SK-N-SH (cell line): ENCODE measurements around the gene DSC3.

Source experiments
- CHD2 ChIP-seq: fragments of 150-350 bp; IDR thresholded peaks from 2 replicates; pipeline ENCODE4 v1.6.1; 2018; ENCODE audit warnings: low read length; ENCODE audit not compliant: partially characterized antibody
- CTCF ChIP-seq: fragments of 200-600 bp; sonication (generic); IDR thresholded peaks from 2 replicates; pipeline ENCODE4 v1.6.1; 2017; ENCODE audit warnings: antibody characterized with exemption, mild to moderate bottlenecking, moderate library complexity
- EP300 ChIP-seq, 2 experiments: IDR thresholded peaks; 2 replicates each; pipeline versions ENCODE4 v1.4.0 to v1.6.1; 2012; ENCODE audit warnings: borderline replicate concordance in 1 of 2, low read depth in 1 of 2, low read length in 1 of 2
- FOXJ3 ChIP-seq: sonication (generic); formaldehyde crosslinking; IDR thresholded peaks from 2 replicates; pipeline ENCODE4 v1.5.1; 2020; ENCODE audit warnings: mild to moderate bottlenecking, missing genetic modification reagents
- FOXM1 ChIP-seq: IDR thresholded peaks from 2 replicates; pipeline ENCODE4 v1.4.0; 2012; ENCODE audit warnings: low read depth, mild to moderate bottlenecking
- GABPA ChIP-seq: IDR thresholded peaks from 2 replicates; pipeline ENCODE4 v1.4.0; 2012; ENCODE audit warnings: low read depth, mild to moderate bottlenecking
- JUND ChIP-seq: IDR thresholded peaks from 2 replicates; pipeline ENCODE4 v1.4.0; 2012
- POLR2AphosphoS5 ChIP-seq: IDR thresholded peaks from 2 replicates; pipeline ENCODE4 v1.6.1; 2012; ENCODE audit warnings: low read depth, low read length
- REST ChIP-seq: IDR thresholded peaks from 2 replicates; pipeline ENCODE4 v1.6.1; 2012; ENCODE audit warnings: mild to moderate bottlenecking, low read depth, low read length, moderate library complexity
- RFX5 ChIP-seq: IDR thresholded peaks from 2 replicates; pipeline ENCODE4 v1.6.1; 2012; ENCODE audit warnings: mild to moderate bottlenecking, improper control_type of control experiment, low read length
- SIN3A ChIP-seq: IDR thresholded peaks from 2 replicates; pipeline ENCODE4 v1.6.1; 2012; ENCODE audit warnings: low read depth, mild to moderate bottlenecking, low read length, moderate library complexity, borderline replicate concordance
- TAF1 ChIP-seq: IDR thresholded peaks from 2 replicates; pipeline ENCODE4 v1.6.1; 2012; ENCODE audit warnings: low read depth, mild to moderate bottlenecking, low read length, moderate library complexity, borderline replicate concordance
- ZBTB33 ChIP-seq: IDR thresholded peaks from 2 replicates; pipeline ENCODE4 v1.4.0; 2012; ENCODE audit warnings: low read depth, borderline replicate concordance

DNA sequence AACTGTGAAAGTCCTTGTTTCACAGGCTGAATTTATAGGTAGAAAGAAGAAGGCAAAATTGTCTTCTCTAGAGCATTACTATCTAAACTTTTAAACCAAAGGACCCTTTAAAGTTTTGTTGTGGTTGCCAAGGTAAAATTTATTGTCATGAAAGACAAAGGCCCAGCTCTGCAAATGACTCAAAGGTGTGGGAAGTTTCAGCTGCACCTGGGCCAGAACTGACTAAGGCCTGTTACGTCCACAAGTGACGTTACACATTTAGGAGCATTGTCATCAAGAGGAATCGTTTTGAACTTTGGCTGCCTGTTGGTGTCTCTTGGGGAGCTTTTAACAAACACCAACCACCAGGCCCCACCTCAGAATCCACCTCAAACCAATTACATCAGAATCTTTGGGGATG, 8.1 kb upstream of the DSC3 start:
- TF ChIP-seq FOXJ3 (CRISPR knock-in tag) (no peak), CTCF (no peak), POLR2AphosphoS5 (no peak), TAF1 (no peak), EP300 (IDR thresholded peaks at IDR 0.05; ENCODE audit: borderline replicate concordance in 1 of 2, low read depth in 1 of 2, low read length in 1 of 2) (no peak), CHD2 (no peak), RFX5 (no peak), SIN3A (no peak), FOXM1 (no peak), REST (no peak), GABPA (no peak), ZBTB33 (no peak), JUND (no peak)
